GM21367 (cell line): ENCODE results near the gene DPP9.
"Not testable (repeated sequence)": the region's sequence is repeated elsewhere in the genome, so short reads cannot be mapped to it uniquely, and the experiment has no call there.

Experiments used
- ATAC-seq: cut with Tn5 transposase; IDR thresholded peaks from one replicate; pipeline ENCODE4 v1.9.1; 2021; ENCODE audit not compliant: unreplicated experiment

Gene DPP9

GRCh38 chr19:4740092-4740491, 16.4 kb upstream of the DPP9 start:
- ATAC-seq, result no peak

GRCh38 chr19:4738734-4739133, 15.1 kb upstream of the DPP9 start:
- no peak for ATAC-seq

GRCh38 chr19:4737955-4738600, 14.4 kb upstream of the DPP9 start:
- ATAC-seq, result no peak

- ATAC-seq, result no peak
Observed at GRCh38 chr19:4733755-4734345, 10.2 kb upstream of the DPP9 start.

- no peak for ATAC-seq
Observed at GRCh38 chr19:4732680-4733114, 9.1 kb upstream of the DPP9 start.

GRCh38 chr19:4730740-4731171, 7.1 kb upstream of the DPP9 start:
- ATAC-seq, result no peak

- no peak for ATAC-seq
Observed at GRCh38 chr19:4728871-4729270, 5.2 kb upstream of the DPP9 start.

- no peak for ATAC-seq
Observed at GRCh38 chr19:4722671-4723594, 709 bp downstream of the DPP9 start.

- no peak for ATAC-seq
Observed at GRCh38 chr19:4721196-4721595, 2.4 kb downstream of the DPP9 start.

GRCh38 chr19:4720037-4720700, 3.5 kb downstream of the DPP9 start:
- ATAC-seq, result no peak

GRCh38 chr19:4719499-4719866, 4.2 kb downstream of the DPP9 start:
- ATAC-seq, result no peak

GRCh38 chr19:4717966-4718701, 5.5 kb downstream of the DPP9 start:
- ATAC-seq, result no peak

GRCh38 chr19:4717191-4717965, 6.3 kb downstream of the DPP9 start:
- ATAC-seq, result no peak

GRCh38 chr19:4715529-4716221, 8.0 kb downstream of the DPP9 start:
- no peak for ATAC-seq

- ATAC-seq, result not testable (repeated sequence)
Observed at GRCh38 chr19:4715178-4715528, 8.5 kb downstream of the DPP9 start.

- no peak for ATAC-seq
Observed at GRCh38 chr19:4714016-4714415, 9.6 kb downstream of the DPP9 start.

- ATAC-seq, result no peak
Observed at GRCh38 chr19:4713384-4713951, 10.2 kb downstream of the DPP9 start.

GRCh38 chr19:4712771-4713170, 10.9 kb downstream of the DPP9 start:
- no peak for ATAC-seq

- no peak for ATAC-seq
Observed at GRCh38 chr19:4711211-4711610, 12.4 kb downstream of the DPP9 start.
